ENCODE measurements around the gene PSMG3.

The PSMG3 gene

GRCh38 chr7:1532456-1533254 is 37.2 kb downstream of the PSMG3 start (continued):
- TF ChIP-seq ZBTB20 (tag by site-specific recombination; IDR thresholded peaks at IDR 0.05): peak; percentile 82
- TF ChIP-seq BCL6B (tag by site-specific recombination; IDR thresholded peaks at IDR 0.05): no peak
- 0 out of 2 replicates have a peak, but pooled peaks have one; percentile 10 for TF ChIP-seq ZNF394 (tag by site-specific recombination; IDR thresholded peaks at IDR 0.05; ENCODE audit: borderline replicate concordance)
- no peak for TF ChIP-seq ZNF157 (tag by site-specific recombination; IDR thresholded peaks at IDR 0.05)
- no peak for TF ChIP-seq ZNF239 (tag by site-specific recombination; IDR thresholded peaks at IDR 0.05)
- TF ChIP-seq ZNF426 (tag by site-specific recombination; IDR thresholded peaks at IDR 0.05): no peak
- peak; percentile 46 for TF ChIP-seq ZNF366 (tag by site-specific recombination; conservative IDR thresholded peaks at IDR 0.05)
- no peak for TF ChIP-seq ZNF223 (tag by site-specific recombination; IDR thresholded peaks at IDR 0.05)
- TF ChIP-seq GLIS1 (tag by site-specific recombination; IDR thresholded peaks at IDR 0.05): peak; percentile 42
- TF ChIP-seq EGR2 (tag by site-specific recombination; IDR thresholded peaks at IDR 0.05; ENCODE audit: low read depth): no peak
- peak; percentile 46; the same call in 1 of the 2 replicates for TF ChIP-seq KLF8 (tag by site-specific recombination; IDR thresholded peaks at IDR 0.05)
- peak; percentile 72 for TF ChIP-seq ZNF629 (tag by site-specific recombination; IDR thresholded peaks at IDR 0.05)
- no peak for TF ChIP-seq ZNF664 (tag by site-specific recombination; IDR thresholded peaks at IDR 0.05)
- TF ChIP-seq YY1 (tag by site-specific recombination; IDR thresholded peaks at IDR 0.05): no peak
- TF ChIP-seq ZFP69B (tag by site-specific recombination; IDR thresholded peaks at IDR 0.05): peak; percentile 69
- TF ChIP-seq TRIM28 (IDR thresholded peaks at IDR 0.05; ENCODE audit: borderline replicate concordance, low read length): no peak
- no peak for TF ChIP-seq ZNF335 (tag by site-specific recombination; conservative IDR thresholded peaks at IDR 0.05)
- no peak for TF ChIP-seq MEIS1 (CRISPR knock-in tag; IDR thresholded peaks at IDR 0.05; ENCODE audit: borderline replicate concordance)
- peak; percentile 67 for TF ChIP-seq ZBTB8A (tag by site-specific recombination; IDR thresholded peaks at IDR 0.05)
- peak; percentile 16; the same call in 1 of the 2 replicates for TF ChIP-seq FEZF1 (tag by site-specific recombination; IDR thresholded peaks at IDR 0.05)
- TF ChIP-seq HOXA7 (CRISPR knock-in tag; IDR thresholded peaks at IDR 0.05; ENCODE audit: borderline replicate concordance): no peak
- TF ChIP-seq ZNF785 (tag by site-specific recombination; IDR thresholded peaks at IDR 0.05): no peak
- no peak for TF ChIP-seq ZNF529 (tag by site-specific recombination; IDR thresholded peaks at IDR 0.05; ENCODE audit: insufficient replicate concordance)
- no peak for TF ChIP-seq ZNF510 (tag by site-specific recombination; IDR thresholded peaks at IDR 0.05; ENCODE audit: insufficient replicate concordance)
- no peak for TF ChIP-seq ZEB2 (tag by site-specific recombination; IDR thresholded peaks at IDR 0.05)
- peak; percentile 50; the same call in 1 of the 2 replicates for TF ChIP-seq KLF10 (tag by site-specific recombination; IDR thresholded peaks at IDR 0.05)
- TF ChIP-seq ZNF248 (tag by site-specific recombination; IDR thresholded peaks at IDR 0.05): no peak
- TF ChIP-seq ZNF184 (tag by site-specific recombination; IDR thresholded peaks at IDR 0.05): no peak
- TF ChIP-seq ZIC2 (tag by site-specific recombination; IDR thresholded peaks at IDR 0.05): no peak

Measured in HEK293 (cell line).